OCI-LY1 (cell line): Measurements from ENCODE around the gene GRAP2.

Experiments
- EZH2 ChIP-seq: fragments of 200-600 bp; sonication (generic), shearing (Covaris generic); IDR thresholded peaks from 2 replicates; pipeline ENCODE4 v1.8.0; 2017; ENCODE audit warnings: borderline replicate concordance, mixed run types, mild to moderate bottlenecking, antibody characterized with exemption, low read length, moderate library complexity, mixed read lengths
- TF ChIP-seq, protein P1 (sequence below): fragments of 200-600 bp; sonication (generic), shearing (Covaris generic); IDR thresholded peaks from 2 replicates; pipeline ENCODE4 v1.5.1; 2017; ENCODE audit warnings: mild to moderate bottlenecking, antibody characterized with exemption, low read length, moderate library complexity, mixed read lengths

DNA sequence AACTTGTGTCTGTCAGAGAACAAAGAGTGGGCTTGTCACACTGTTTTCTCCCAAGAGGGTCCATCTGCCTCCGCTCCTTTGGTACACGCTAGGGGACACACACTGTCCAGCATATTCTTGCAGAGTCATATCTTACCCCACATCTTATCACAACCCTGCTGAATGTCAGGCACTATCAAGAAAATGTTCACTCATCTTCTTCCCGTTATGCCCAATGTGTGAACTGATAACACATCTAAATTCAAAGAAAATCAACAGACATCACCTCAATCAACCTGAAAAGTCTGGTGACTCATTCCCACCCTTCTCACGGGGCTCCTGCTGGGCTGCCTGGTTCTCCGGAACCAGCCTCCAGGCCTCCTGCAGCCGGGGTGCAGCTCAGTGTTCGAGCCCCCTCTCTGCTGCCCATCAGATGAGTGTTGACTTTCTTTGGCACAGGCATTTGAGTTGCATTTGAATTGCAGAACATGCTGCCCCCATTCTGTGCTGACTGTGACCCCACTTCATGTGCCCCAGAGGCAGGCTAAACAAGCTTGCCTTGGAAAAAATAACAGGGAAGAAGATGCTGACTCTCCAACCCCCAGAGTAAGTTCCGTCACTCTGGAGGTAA is 19.4 kb downstream of the GRAP2 start:
- TF ChIP-seq, protein P1, sequence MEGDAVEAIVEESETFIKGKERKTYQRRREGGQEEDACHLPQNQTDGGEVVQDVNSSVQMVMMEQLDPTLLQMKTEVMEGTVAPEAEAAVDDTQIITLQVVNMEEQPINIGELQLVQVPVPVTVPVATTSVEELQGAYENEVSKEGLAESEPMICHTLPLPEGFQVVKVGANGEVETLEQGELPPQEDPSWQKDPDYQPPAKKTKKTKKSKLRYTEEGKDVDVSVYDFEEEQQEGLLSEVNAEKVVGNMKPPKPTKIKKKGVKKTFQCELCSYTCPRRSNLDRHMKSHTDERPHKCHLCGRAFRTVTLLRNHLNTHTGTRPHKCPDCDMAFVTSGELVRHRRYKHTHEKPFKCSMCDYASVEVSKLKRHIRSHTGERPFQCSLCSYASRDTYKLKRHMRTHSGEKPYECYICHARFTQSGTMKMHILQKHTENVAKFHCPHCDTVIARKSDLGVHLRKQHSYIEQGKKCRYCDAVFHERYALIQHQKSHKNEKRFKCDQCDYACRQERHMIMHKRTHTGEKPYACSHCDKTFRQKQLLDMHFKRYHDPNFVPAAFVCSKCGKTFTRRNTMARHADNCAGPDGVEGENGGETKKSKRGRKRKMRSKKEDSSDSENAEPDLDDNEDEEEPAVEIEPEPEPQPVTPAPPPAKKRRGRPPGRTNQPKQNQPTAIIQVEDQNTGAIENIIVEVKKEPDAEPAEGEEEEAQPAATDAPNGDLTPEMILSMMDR: no peak
- TF ChIP-seq EZH2: no peak
